GM19438 (cell line): Measurements from ENCODE around the gene RBPJ.
"Not testable (repeated sequence)": the region's sequence is repeated elsewhere in the genome, so short reads cannot be mapped to it uniquely, and the experiment has no call there.

Experiments used
- ATAC-seq: cut with Tn5 transposase; IDR thresholded peaks from one replicate; pipeline ENCODE4 v1.9.1; 2021; ENCODE audit warnings: low read depth; ENCODE audit not compliant: unreplicated experiment

Gene RBPJ

DNA sequence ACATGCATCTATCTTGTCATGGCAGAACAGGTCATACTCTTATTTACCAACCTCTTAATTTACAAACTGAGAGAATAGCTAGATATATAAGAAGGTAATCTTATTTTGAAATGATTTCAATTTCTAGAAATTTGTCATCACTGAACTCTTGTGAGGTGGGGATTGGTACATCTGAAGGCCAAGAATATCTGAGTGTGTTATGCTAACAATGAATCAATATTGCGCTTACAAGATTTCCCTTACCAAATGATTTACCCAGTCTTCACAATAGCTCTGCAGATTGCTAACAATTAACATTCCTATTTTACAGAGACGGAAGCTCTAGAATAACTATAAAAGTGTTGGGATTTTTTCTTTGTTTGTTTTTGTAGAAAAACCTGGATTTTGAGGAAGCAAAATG lies 48.3 kb downstream of the RBPJ start:
- ATAC-seq: no peak

DNA sequence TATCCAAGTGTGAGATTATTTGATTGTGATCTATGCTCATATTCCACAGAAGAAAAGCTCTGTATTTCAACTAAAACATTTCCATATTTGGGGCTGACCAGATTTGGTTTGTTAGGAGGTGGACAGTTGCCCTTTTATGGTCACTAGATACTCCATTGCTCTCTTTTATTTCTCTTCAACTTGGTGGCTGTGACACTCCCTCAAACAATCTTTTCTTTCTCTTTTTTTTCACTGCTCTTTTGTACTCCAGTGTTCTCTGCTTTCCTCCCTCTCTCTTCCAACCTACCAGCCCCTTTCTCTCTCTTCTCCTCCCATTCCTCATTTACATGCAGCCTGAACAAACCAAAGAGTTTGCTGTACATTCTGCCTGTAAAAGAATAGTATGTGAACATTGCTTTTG lies 48.8 kb downstream of the RBPJ start:
- ATAC-seq: no peak

DNA sequence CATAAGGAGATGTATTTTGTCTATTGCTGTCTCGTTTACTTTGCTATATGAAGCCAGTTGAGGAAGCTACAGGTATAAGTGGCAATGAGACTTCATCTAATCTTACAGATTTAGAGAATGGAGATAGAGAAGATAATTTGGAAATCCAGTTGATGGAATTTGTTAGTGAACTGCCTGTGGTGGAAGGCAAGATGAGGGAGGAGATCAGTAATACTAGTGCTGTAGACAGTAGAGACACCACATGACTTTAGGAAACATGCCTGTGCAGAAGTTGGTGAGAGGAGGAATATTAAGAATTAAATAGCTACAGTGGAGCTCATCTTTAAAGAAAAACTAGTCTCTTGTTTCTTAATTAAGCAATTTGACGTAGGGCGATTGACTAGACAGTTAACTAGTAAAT lies 51.3 kb downstream of the RBPJ start:
- no peak for ATAC-seq

DNA sequence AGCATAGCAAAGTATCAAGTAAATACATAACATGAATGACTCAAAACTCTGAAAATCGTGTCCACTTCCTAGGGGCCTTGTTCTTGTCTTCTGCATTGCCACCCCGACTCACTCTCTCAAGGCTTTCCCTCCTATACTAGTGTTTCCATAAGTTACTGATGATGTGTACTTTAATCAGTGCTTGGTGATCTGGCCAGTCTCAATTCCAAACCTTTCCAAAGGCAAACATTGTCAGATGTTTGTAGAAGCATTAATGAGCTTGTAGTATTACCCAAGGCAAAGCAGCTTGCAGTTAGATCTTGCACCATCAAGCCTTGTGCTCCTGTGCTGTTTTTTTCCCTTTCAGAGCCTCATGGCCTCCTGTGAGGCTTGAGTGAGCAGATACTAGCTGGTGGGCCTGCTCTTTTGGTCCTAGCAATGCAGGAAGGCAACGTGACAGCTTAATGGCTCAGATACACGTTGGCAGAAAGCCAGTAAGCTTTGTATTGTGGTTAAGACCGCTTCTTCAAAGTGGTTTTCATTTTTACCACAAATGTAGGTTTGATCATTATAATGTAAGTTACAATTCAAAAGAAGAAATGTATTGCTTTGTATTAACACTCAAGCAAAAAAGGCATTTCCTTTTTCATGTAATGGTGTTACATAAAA lies 51.8 kb downstream of the RBPJ start:
- ATAC-seq: peak; percentile 95

DNA sequence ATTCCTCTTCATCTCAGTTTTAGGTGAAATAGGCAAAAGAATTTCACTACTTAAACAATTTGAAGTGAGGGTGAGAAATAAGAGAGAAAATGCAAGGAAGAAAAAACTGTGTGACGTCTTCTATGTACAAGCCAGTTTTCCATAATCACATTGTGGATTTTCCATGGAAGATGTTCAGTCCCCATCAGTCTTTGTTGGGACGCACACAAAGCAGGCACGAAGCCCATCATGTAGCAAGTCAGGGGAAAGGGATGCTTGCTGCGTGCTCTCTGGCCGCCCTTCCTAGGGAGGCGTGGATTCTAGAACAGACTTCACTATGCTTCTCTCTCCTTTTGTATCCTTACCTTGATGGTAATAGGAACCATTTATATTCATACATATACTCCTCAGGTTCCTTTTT lies 54.7 kb downstream of the RBPJ start:
- ATAC-seq: no peak

DNA sequence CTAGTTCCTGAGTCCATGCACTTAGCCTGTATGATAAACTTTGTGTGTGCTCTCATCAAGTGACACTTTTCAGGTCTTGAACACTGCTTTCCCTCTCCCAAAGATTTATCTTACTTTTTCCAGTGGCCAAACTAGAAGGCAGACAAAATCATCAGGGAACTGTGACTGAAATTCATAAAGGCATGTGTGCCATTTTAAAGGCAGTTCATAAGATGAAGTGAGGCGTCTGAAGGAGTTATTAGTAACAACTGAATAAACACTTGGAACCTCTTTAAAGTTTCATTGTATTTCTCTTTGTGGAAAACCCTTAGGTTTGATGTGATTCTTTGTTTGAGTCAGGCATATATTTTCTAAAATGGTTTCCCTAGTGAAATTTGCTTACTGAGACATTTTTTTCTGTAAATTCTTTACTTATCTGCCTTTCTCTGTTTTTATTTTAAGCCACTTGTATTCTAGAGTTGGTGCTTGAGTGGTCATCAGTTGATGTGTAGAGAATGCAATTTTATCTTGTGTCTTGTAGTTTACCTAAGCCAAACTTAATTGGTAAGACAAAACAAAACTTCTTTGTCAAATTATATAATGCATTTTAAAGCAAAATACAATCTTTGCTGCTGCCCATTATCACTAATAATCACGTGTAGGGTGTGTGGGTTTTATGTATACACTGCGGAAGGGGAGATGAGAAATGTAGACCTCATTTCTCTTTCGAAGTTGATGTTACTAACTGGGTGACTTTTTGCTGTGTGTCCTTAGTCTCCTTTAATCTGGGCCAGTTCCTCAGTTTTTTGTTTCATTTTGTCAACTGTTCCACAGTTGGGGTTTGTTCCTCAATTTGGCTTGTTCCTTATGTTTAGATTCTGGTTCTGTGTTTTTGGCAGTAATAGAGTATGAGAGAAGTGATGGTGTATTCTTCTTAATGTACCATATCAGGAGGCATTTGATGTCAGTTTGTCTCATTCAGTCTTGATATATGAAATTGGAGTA lies 56.8 kb downstream of the RBPJ start:
- no peak for ATAC-seq

DNA sequence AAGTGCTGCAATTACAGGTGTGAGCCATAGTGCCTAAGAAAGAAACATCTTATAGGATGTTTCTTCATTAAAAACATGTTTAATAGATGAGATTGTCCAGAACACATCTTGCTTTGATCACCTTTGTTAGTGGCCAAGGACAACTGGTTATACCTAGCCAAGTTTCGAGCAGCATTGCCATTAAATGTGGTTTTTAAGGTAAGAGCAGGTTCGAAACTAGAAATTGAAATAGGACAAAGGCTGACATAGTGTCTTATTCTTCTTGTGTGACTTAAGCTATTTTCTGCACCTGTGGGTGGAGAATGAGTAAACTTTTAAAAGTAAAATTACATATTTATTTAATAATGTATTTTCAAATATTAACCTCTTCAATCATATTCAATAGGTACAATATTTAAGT lies 59.0 kb downstream of the RBPJ start:
- ATAC-seq: no peak

DNA sequence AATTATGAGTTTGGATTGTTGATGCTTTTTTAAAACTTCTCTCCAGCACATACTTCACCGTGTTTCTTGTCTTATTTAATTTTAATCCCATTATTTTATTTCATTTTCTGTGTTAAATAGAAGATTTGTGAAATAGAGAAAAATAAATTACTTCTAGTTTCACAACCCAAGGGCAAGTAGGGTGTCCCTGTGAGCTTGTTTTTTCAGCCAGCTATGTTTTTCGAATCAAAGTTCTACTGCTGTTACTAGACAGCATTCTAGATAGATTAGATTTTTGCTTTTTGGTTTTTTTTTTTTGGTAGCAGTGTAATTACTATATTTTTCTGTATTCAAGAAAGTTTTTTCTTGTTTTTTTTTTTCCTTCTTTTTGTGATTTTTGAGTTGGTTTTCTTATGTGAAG lies 59.9 kb downstream of the RBPJ start:
- ATAC-seq: no peak

DNA sequence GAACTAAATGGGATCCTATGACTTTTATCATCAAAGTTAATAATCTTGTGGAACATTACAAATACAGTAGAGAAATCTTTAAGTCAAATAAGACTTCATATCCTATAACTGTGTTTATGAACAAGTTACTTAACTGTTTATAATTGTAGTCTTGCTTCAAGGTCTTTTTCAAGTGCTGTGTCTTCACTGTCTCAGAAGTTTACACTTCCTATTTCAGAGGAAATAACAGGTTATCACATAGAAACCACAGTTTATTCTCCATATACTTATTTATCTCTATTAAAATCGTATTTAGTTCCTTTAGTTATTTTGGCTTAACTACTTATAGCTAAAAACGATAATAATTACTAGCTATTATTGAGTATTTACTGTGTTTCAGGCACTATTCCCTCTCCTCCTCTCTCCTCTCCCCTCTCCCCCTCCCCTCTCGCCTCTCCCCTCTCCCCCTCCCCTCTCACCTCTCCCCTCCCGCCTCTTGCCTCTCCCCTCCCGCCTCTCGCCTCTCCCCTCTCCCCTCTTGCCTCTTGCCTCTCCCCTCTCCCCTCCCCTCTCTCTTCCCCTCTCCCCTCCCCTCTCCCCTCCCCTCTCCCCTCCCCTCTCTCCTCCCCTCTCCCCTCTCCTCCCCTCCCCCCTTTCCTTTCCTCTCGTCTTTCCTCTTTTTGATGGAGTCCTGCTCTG lies 63.7 kb downstream of the RBPJ start:
- ATAC-seq: no peak

DNA sequence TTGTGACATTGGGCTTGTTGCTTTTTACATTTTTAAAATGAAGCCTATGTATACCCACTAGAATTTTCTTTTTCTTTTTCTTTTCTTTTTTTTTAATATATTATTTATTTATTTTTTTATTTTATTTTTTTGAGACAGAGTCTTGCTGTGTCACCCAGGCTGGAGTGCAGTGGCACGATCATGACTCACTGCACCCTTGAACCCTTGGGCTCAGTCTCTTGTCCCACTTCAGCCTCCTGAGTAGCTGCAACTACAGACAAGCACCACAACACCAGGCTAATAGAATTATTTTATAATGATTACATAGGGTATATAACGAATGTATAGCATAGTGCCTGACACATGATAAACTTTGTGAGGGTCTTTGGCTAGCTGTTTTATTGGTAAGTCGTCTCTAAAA lies 64.9 kb downstream of the RBPJ start:
- no peak for ATAC-seq

DNA sequence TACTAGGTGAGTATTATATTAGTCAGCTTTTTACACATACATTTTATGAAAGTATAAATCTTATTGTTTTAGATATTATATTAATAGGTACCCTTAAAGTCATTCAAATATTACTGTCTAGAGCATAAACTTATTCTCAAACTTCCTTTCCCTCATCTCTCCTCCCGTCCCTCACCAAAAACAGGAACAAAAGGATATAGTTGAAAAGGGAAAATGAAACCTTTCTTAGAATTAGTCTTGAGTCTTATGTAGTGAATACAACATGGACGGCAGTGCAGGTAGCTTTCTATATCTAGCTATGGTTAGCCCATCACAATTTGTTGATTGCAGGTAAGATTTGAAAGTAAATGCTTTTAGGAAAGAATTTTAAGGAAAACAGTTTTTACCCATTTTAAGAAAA lies 65.6 kb downstream of the RBPJ start:
- ATAC-seq: no peak

DNA sequence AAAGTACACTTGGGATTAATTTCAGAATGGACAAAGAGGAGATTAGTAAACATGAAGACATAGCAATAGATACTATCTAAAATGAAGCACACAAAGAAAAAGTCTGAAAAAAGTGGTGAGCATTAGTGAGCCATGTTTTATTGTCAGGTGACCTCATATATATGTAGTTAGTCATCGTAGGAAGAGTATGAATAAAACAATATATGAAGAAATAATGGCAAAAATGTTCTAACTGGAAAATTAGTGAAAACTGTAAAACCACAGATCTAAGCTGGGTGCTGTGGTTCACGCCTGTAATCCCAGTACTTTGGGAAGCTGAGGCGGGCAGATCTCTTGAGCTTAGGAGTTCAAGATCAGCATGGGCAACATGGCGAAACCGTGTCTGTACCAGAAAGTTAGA lies 67.9 kb downstream of the RBPJ start:
- no peak for ATAC-seq

DNA sequence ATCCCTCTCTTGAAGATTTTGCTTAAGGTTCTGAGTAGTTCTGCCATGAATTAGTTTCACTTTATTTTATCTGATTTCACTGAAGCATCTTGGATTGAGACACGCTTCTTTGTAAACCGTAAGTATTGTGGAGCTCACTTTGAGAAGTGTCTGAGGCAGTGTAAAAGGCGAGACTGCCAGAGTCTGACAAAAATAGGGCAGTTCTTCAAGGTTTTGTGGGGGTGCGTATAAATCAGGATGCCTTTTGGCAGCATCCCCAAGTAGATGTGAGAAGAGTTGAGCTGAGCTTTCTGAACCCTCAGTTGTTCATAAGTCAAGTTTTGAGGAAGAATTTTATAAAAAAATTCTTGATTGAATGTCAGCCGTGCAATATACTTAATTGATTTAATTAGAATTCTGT lies 76.3 kb downstream of the RBPJ start:
- ATAC-seq: no peak

DNA sequence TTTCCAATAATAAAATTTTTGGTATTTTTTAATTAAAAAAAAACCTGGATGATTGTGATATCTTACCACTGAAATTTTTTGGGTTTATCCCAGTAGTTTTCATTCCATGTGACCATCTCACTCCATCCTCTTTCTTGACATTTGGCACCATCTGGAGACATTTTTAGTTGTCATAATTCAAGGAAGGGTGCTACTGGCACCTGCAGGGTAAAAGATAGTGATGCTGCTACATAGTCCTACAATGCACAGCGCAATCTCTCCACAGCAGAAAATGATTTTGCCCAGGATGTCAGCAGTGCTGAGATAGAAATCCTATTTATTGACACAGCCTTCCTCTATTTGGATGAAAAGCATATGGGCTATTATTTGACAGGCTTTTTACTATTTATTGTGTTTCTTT lies 79.3 kb downstream of the RBPJ start:
- ATAC-seq: no peak

DNA sequence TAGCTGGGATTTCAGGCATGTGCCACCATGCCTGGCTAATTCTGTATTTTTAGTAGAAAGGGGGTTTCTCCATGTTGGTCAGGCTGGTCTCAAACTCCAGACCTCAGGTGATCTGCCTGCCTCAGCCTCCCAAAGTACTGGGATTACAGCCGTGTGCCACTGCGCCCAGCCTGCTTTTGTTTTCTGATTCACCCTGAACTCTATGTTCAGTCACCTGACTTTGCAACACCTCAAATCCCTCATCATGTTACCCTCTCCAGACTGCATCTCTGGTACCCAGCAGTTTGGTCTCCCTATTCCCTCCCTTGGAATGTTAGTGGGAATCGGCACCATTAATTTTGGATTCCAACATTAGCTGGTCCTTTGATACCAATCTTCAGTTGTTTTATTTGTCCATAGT lies 81.2 kb downstream of the RBPJ start:
- not testable (repeated sequence) for ATAC-seq

DNA sequence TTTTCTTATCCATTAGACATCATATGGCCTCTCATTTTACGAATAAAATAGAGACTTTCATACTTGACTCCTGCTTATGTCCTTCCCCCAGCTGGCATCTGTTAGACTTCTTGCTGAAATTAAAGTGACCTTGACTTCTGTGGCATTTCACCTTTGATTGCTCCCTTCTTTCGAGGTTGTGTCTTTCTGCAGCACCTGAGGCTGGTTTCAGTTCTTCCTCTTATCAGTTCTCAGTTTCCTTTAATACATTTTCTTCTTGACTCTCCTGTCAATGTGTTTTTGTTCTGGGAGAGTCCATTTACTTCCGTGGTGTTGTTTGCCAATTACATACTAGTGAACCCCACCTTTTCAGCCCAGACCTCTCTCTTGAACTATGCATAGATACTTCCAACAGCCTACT lies 81.6 kb downstream of the RBPJ start:
- ATAC-seq: peak; percentile 74

DNA sequence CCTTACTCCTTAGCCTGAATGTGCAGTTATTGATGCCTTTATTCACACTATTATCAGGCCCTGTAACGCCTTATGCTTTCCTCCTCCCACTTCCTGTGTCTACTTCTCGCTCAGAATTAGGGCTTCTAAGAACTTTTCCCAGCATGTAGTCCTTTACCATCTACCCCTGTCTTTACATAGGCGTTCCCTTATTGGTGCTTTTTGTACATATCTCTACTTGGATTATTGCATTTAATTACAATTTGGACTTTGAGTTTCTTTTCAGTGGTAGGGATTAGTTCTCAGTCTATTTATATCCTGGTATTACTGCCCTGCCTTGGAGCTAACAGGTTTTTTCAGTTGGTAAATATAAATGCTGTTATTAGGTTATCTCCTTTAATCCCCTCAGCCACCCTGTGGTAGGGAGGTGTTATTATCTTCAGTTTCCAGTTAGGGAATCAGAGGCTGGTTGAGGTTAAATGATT lies 84.0 kb downstream of the RBPJ start:
- no peak for ATAC-seq

DNA sequence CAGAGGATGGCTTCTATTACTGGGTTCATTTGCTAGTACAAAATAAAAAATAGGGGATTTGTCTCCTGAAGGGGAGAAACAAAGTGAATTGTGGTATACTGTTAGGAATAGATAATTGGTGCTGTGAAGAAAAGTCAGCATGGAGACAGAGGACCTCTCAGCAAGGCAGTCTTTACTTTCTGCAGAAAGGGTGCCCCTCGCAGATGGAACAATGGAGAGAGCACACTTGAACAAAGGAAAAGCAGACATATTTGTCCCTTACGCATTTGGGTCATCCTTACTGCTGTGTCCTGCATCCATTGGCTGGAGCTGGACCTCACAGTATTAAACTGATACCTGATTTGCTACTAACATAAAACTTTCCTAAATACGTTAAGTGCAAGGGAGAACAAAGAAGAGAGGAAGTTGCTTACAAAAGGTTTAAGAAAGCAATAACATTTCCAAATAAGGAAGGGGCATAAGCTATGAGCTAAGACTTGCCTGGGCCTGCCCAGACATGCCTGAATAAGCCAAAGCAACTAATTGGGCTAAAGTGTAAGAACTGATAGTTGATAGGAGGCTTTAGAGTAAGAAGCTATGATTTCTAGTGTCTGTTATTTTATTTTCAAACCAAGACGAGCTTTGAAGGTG lies 85.6 kb downstream of the RBPJ start:
- ATAC-seq: no peak

DNA sequence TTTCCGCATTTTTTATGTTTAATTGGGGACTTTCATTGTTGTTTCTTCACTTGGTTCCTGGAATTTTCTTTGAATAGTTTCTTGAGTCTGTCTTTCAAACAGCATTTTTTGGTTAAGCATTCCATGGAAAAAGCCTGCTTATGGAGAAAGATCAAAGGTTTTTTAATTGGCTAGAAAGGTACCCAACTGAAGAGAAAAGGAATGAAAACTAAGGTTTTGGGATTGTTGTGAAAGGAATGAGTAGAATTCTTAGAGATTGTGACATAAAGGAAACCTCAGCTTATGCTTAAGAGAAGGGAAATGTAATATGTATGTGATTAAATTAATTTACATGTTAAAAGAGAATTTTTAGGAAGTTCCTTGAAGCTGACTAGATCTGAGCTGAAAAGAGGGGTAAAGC lies 86.7 kb downstream of the RBPJ start:
- no peak for ATAC-seq

DNA sequence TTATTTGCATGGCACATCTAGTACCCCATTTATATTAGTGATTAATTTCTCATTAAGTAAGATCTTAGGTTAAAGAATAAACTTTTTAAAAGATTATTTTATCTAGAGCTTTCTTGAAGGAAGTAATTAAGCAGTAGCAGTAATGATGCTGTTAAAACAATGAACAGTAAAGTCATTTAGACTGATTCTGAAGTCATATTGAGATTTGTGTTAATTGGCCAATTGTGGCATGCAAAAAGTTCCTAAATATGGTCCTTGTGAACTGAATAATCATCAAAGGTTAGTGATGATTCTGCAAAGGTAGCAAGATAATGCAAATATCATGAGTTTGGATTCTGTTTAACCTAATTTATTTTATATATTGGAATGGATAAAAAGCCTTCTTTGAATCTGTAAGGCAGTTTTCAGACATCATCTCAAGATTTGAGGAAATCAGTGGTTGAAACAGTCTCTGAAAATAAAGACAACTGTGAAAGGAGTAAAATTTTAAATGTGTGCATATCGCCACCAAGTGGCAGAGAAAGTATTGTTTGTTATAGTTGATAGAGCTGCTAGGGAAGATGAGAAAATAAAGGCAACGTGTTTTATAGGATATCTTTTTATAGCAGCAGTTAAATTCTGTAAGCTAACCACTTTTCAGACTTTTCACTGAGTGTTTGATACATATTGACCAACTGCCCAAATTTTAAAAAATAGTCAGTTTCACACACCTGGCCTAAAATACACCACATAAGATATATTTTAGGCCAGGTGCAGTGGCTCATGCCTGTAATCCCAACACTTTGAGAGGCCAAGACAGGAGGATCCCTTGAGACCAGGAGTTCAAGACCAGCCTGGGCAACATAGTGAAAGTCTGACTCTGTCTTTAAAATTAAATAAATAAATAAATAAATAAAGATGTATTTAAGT lies 89.8 kb downstream of the RBPJ start:
- ATAC-seq: peak; percentile 65
